GM12875 (cell line): ENCODE measurements around the gene TREX2.

Experiments
- H3K4me3 ChIP-seq: one replicate; pipeline ENCODE4 v1.5.1; 2011; ENCODE audit warnings: low read depth, low read length, control low read depth
- TF ChIP-seq, protein P1 (sequence below): IDR thresholded peaks from 2 replicates; pipeline ENCODE4 v1.5.1; 2011; ENCODE audit warnings: low read depth, mild to moderate bottlenecking, control low read depth, inconsistent platforms, low read length, moderate library complexity, borderline replicate concordance; ENCODE audit not compliant: insufficient read depth

The TREX2 gene

GRCh38 chrX:153491351-153491914 lies 45.6 kb upstream of the TREX2 start:
- TF ChIP-seq, protein P1, sequence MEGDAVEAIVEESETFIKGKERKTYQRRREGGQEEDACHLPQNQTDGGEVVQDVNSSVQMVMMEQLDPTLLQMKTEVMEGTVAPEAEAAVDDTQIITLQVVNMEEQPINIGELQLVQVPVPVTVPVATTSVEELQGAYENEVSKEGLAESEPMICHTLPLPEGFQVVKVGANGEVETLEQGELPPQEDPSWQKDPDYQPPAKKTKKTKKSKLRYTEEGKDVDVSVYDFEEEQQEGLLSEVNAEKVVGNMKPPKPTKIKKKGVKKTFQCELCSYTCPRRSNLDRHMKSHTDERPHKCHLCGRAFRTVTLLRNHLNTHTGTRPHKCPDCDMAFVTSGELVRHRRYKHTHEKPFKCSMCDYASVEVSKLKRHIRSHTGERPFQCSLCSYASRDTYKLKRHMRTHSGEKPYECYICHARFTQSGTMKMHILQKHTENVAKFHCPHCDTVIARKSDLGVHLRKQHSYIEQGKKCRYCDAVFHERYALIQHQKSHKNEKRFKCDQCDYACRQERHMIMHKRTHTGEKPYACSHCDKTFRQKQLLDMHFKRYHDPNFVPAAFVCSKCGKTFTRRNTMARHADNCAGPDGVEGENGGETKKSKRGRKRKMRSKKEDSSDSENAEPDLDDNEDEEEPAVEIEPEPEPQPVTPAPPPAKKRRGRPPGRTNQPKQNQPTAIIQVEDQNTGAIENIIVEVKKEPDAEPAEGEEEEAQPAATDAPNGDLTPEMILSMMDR: no peak
- H3K4me3 ChIP-seq: no peak overlapping the region

DNA sequence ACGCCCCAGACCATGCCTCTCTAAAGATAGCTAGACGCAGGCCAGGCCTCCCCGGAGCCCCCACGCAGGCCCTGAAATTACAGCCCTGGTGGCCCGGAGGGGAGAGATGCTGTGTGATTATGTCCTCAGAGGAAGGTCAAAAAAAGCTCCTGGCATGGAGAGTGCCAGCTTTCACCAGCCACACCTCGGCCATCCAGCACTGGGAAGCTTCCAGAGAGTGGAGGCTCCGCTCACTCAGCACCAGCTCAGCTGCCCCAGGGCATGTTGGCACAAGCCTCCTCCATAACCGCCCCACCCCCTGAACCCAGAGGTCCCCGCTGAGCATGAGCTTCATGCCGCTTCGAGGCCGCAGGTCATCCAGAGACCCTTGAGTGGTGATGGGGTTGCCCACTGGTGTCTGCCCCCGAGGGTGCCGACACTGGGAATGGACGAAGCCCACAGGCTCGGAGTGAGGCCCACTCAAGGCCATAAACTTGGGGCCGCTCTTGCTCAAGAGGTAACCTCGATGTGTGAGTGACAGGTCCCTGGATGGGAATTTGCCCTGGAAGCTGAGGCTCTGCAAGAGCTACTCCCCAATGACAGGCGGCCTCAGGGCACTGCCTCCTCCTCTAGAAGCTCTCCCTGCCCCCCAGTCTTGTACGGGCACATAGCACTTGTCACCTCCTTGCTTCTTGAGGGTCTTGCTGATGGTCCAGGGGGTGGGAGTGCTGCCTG lies 44.5 kb upstream of the TREX2 start:
- no peak overlapping the region for H3K4me3 ChIP-seq
- TF ChIP-seq, protein P1: no peak

- TF ChIP-seq, protein P1: no peak
- H3K4me3 ChIP-seq: no peak overlapping the region
Measured at GRCh38 chrX:153488231-153488914, 42.5 kb upstream of the TREX2 start.

GRCh38 chrX:153487590-153488071 lies 41.8 kb upstream of the TREX2 start:
- TF ChIP-seq, protein P1: no peak
- no peak overlapping the region for H3K4me3 ChIP-seq

GRCh38 chrX:153486171-153486570 lies 40.3 kb upstream of the TREX2 start:
- H3K4me3 ChIP-seq: no peak overlapping the region
- TF ChIP-seq, protein P1: no peak

DNA sequence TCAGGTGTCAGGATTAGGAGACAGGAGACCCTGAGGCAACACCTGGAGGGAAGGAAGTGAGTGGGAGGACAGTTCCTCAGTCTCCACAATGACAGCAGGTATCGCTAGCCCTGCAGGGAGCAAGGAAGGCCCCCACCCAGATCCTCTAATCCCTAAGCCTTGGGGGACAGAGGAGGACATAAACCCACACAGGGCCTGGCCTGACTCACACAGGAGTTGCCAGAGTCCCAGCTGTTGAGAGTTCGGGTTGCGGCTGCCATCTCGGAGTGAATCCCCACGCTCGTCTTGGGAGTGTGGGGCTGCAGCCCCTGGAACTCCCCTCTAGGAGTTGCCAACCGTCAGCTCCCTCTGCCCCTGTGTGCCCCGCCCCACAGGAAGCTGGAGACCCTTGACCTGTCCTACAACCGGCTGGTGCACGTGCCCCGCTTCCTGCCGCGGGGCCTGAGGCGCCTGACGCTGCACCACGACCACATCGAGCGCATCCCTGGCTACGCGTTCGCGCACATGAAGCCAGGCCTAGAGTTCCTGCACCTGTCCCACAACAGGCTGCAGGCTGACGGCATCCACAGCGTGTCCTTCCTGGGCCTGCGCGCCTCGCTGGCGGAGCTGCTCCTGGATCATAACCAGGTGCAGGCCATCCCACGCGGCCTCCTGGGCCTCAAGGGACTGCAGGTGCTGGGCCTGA lies 39.7 kb upstream of the TREX2 start:
- no peak overlapping the region for H3K4me3 ChIP-seq
- TF ChIP-seq, protein P1: no peak
